ENCODE measurements around the gene ITGB1BP1. TPM values are rescaled to one million over a fixed set of nuclear protein-coding genes. Genes with fewer than 3 reads are reported as not detected.

ITGB1BP1 gene
- total RNA-seq, 4 donors from 2014 or later: 59.6 to 91.4 (median 66.1) TPM

DNA sequence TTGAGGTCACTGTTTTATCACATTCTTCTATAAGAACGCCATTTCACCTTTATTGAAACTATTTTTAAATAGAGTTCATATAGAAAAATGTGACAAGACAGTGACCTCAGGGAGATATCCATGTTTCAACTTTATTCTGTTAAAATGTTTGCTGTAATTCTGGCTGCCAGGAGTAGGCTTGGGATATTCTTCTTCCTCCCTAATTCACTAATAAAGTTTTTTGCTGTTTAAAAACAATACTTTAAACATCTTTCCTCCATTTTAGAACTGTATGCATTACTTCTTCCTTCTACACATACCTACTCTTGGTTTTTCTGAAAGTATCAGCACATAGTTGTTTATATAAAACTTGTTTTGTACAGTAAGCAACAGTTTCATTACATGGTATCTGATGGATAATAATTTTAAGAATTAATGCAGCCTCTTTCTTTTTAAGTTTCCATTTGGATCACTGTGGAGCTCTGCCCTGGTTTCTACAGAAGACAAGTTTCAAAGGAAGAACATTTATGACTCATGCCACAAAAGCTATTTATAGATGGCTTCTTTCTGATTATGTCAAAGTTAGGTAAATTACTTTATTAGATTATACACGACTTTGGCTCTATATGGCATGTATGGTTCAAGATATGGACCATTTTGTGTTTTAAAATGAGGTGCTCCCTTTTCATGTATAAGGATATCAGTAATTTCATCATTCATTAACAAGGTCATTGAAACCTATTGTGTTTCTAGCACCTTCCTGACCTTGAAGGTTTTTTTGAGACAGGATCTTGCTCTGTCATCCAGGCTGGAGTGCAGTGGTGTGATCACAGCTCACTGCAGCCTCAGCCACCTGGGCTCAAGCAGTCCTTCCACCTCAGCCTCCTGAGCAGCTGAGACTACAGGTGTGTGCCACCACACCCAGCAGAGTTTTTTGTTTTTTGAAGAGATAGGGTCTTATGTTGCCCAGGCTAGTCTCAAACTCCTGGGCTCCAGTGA, 7.3 kb upstream of the ITGB1BP1 start:
- Histone ChIP-seq H3K4me3 (no peak overlapping the region), H3K27ac (replicated peaks in 1 of 4) (no peak overlapping the region), H3K36me3 (peaks cover 40 to 71% (median 59%) of the 10 kb centered on the region in 4 donors), H3K27me3 (no peaks in the 10 kb centered on the region), H3K9me3 (no peaks in the 10 kb centered on the region), H3K4me1 (peaks cover 0 to 1% (median 0%) of the 10 kb centered on the region in 4 donors)
- DNase-seq (ENCODE audit: extremely low spot score): no peak
- intact Hi-C loops (cut with DNase I): no loop called here
- 55% methylated on average over 2 of the region's 2 CpGs for WGBS
- no peak for TF ChIP-seq POLR2AphosphoS5 (IDR thresholded peaks at IDR 0.05)
- no peak for TF ChIP-seq EP300 (IDR thresholded peaks at IDR 0.05)
- no peak for TF ChIP-seq POLR2A (IDR thresholded peaks at IDR 0.05; ENCODE audit: low read depth)
- TF ChIP-seq CTCF (IDR thresholded peaks at IDR 0.05): no peak

- H3K27me3 ChIP-seq: no peaks in the 10 kb centered on the region
- peaks cover 40 to 56% (median 48%) of the 10 kb centered on the region in 4 donors for H3K36me3 ChIP-seq
- H3K4me1 ChIP-seq: peaks cover 11 to 17% (median 13%) of the 10 kb centered on the region in 4 donors
- H3K4me3 ChIP-seq: no peak overlapping the region
- no peak overlapping the region for H3K27ac ChIP-seq (replicated peaks in 1 of 4)
- H3K9me3 ChIP-seq: no peaks in the 10 kb centered on the region
- WGBS: 92% methylated on average over 5 of the region's 5 CpGs
- TF ChIP-seq POLR2A (IDR thresholded peaks at IDR 0.05; ENCODE audit: low read depth): no peak
- TF ChIP-seq POLR2AphosphoS5 (IDR thresholded peaks at IDR 0.05): no peak
- TF ChIP-seq CTCF (IDR thresholded peaks at IDR 0.05): no peak
- TF ChIP-seq EP300 (IDR thresholded peaks at IDR 0.05): no peak
- intact Hi-C loops (cut with DNase I): loop anchor here (10.0 kb wide), 2 partner anchors 46 to 224 kb away; partner anchors contain the start of genes ASAP2 and IAH1
- no peak for DNase-seq (ENCODE audit: extremely low spot score)
Measured at GRCh38 chr2:9428965-9429577, 5.7 kb upstream of the ITGB1BP1 start.

- Histone ChIP-seq H3K4me3 (peak overlapping the region; percentile 78 to 93 (median 92)), H3K27ac (replicated peaks in 1 of 4) (no peak overlapping the region), H3K27me3 (no peaks in the 10 kb centered on the region), H3K9me3 (no peaks in the 10 kb centered on the region), H3K36me3 (peaks cover 3 to 11% (median 6%) of the 10 kb centered on the region in 4 donors), H3K4me1 (peaks cover 26 to 51% (median 45%) of the 10 kb centered on the region in 4 donors)
- intact Hi-C loops (cut with DNase I): loop anchor here (5.0 to 10.0 kb wide), 3 partner anchors 50 to 282 kb away; partner anchors contain the start of genes ASAP2 and IAH1
- 67% methylated on average over 11 of the region's 11 CpGs for WGBS
- no peak for TF ChIP-seq POLR2A (IDR thresholded peaks at IDR 0.05; ENCODE audit: low read depth)
- no peak for TF ChIP-seq POLR2AphosphoS5 (IDR thresholded peaks at IDR 0.05)
- TF ChIP-seq EP300 (IDR thresholded peaks at IDR 0.05): no peak
- no peak for TF ChIP-seq CTCF (IDR thresholded peaks at IDR 0.05)
- DNase-seq (ENCODE audit: extremely low spot score): no peak
Measured at GRCh38 chr2:9424447-9425164, 1.3 kb upstream of the ITGB1BP1 start.

DNA sequence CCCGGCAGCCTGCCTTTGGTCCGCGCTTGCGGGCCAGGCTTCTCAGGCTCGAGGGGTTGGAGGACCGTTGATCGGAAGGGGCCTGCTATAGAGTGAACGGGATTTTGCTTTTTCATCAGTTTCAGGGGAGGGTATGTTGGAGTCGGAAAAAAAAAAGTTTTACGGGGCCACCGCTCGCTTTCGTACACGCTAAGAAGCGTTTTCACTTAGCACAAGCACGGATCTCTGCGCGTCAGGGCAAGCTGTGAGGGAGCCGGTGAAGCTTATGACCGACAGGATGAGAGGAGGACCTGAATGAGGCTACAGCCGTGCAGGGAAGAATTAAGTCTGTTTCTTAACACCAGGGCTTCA, 569 bp upstream of the ITGB1BP1 start:
- Histone ChIP-seq H3K27me3 (no peaks in the 10 kb centered on the region), H3K4me1 (peaks cover 26 to 52% (median 48%) of the 10 kb centered on the region in 4 donors), H3K36me3 (peaks cover 0 to 4% (median 1%) of the 10 kb centered on the region in 4 donors), H3K4me3 (peak overlapping the region; percentile 78 to 93 (median 92)), H3K27ac (replicated peaks in 1 of 4) (peak overlapping the region; percentile 93 to 95 (median 94)), H3K9me3 (no peaks in the 10 kb centered on the region)
- intact Hi-C loops (cut with DNase I): loop anchor here (5.0 to 10.0 kb wide), 3 partner anchors 51 to 282 kb away; partner anchors contain the start of genes ASAP2 and IAH1
- no peak for DNase-seq (ENCODE audit: extremely low spot score)
- no peak for TF ChIP-seq CTCF (IDR thresholded peaks at IDR 0.05)
- TF ChIP-seq EP300 (IDR thresholded peaks at IDR 0.05): no peak
- no peak for TF ChIP-seq POLR2AphosphoS5 (IDR thresholded peaks at IDR 0.05)
- TF ChIP-seq POLR2A (IDR thresholded peaks at IDR 0.05; ENCODE audit: low read depth): no peak
- under 1% methylated on average over 21 of the region's 21 CpGs for WGBS
